Activated CD4-positive, alpha-beta T cell treated with anti-CD3 and anti-CD28 coated beads for 48 hours (primary cell): Measurements from ENCODE around the gene SMARCA1.
A peak's percentile ranks its signal among the peaks of the same experiment; 100 is the strongest.
"Not testable (repeated sequence)": the region's sequence is repeated elsewhere in the genome, so short reads cannot be mapped to it uniquely, and the experiment has no call there.

Experiments
- DNase-seq: peaks from one replicate; pipeline ENCODE4 v3.0.0-alpha.2; 2020

SMARCA1 gene, protein sequence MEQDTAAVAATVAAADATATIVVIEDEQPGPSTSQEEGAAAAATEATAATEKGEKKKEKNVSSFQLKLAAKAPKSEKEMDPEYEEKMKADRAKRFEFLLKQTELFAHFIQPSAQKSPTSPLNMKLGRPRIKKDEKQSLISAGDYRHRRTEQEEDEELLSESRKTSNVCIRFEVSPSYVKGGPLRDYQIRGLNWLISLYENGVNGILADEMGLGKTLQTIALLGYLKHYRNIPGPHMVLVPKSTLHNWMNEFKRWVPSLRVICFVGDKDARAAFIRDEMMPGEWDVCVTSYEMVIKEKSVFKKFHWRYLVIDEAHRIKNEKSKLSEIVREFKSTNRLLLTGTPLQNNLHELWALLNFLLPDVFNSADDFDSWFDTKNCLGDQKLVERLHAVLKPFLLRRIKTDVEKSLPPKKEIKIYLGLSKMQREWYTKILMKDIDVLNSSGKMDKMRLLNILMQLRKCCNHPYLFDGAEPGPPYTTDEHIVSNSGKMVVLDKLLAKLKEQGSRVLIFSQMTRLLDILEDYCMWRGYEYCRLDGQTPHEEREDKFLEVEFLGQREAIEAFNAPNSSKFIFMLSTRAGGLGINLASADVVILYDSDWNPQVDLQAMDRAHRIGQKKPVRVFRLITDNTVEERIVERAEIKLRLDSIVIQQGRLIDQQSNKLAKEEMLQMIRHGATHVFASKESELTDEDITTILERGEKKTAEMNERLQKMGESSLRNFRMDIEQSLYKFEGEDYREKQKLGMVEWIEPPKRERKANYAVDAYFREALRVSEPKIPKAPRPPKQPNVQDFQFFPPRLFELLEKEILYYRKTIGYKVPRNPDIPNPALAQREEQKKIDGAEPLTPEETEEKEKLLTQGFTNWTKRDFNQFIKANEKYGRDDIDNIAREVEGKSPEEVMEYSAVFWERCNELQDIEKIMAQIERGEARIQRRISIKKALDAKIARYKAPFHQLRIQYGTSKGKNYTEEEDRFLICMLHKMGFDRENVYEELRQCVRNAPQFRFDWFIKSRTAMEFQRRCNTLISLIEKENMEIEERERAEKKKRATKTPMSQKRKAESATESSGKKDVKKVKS

DNA sequence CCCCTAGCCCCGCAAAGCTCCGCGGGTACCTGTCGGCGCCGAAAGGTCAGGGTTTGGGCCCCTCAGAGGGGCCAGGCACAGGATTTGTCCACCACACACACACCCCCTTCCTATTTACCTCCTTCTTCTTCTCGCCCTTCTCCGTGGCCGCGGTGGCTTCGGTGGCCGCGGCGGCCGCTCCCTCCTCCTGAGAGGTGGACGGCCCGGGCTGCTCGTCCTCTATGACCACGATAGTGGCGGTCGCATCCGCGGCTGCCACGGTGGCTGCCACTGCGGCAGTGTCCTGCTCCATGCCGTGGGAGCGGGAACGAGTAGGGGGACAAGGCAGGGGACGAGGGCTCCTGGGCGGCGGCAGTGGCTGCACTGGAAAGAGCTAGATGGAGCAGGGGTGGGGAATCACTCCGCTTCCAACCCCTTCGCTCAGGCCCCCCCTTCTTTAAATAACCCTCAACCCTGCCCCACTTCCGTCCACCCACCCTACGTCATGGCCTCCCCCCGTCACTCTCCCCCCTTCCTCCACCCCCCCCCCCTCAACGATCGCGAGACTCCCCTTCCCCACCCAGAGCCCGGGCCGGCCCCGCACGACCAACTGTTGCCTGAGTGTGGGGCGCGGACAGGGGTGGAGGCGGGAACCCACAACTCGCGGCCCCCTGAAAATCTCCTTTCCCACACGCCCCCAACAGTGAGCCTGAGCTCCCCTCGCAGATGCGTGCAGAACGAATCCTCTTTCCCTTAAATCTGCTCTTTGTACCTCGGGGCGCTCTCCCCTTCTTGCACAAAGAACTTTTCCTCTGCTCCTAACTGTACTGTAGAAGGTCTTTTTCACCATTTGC, at the start of gene SMARCA1:
SMARCA1 (minus strand) TSS at position 412 of the 833 bp plus-strand sequence; CDS start at position 292, 120 bp downstream.
- no peak for DNase-seq

DNA sequence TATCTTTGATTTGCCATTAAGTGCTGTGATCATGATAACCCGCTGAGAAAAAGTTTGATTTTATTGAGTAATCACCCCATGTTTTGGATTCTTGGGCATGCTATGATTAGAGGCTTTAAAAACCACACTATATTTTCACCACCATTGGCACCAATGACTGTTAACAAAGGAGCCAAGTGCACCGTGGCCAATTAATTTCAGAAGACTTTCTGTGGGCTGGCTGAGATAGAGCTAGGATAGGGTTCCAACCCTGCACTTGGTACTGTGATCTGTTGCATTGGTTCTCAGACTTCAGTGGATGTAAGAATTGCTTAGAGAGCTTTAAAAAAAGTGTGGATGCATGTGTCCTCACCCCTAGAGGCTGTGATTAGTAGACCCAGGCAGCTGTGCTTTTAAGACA, 49.1 kb upstream of the SMARCA1 start:
- DNase-seq = no peak

DNA sequence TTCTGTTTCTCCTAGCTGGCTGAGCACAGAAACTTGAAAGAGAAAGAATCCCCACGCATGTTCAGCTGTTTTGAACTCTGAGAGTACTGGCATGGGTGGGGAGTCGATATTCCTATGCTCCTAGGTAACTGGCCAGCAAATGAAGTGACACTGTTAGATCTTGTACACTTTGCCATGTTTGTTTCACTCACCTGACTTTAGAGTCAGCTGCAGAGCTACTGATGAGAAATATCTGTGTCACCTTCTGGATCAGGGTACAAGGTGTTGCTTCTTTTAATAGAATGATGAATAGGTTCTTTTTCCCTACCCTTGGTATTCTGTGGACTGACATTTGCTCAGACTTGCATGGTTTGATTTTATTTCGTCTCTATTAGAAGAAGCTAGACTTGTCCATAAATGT, 45.1 kb upstream of the SMARCA1 start:
- no peak for DNase-seq

DNA sequence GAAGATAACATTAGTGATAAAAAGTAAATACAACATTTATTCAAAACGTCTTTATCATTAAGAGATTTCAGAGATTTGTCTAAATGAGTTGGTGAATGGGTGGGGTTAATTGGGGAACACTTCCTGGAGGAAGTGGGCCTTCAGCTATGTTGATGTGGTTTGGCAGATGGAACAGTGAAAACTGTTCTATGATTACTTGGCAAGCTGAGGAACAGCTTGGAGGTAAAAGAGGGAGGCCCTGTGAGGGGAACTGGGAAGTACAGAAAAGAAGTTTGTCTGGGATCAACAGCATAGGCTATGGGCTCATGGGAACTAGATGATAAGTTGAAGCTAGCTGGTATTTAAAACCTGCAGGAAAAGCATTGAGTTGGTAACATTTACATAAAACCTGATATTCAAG, 42.8 kb upstream of the SMARCA1 start:
- DNase-seq = no peak

DNA sequence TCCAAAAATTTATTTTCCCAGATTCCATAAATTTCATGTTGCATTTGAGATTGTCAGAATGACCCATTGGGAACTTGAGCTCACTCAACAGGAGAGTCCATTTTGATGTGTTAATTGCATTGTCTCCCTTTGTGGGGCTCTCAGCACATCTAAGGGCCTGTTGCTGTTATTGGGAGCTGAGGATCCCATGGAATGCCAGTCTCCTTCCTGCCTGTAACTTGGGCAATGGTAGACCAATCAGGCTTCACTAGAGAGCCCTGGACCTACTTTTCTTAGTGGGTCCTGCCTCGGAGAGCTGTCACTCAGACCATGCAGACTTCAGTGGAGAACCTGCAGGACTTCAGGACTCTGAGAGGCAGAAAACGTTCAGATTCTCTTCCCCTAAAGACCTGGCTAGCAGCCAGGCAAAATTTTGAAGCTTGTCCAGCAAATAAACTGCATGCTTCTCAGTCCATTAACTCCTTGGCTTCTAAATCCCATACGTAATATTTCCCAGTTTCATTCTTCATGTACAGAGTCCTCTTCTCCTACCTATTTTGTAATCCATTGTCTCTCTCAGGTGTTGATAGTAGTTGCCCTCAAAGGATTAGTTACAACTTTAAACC, 41.9 kb upstream of the SMARCA1 start:
- DNase-seq = no peak

DNA sequence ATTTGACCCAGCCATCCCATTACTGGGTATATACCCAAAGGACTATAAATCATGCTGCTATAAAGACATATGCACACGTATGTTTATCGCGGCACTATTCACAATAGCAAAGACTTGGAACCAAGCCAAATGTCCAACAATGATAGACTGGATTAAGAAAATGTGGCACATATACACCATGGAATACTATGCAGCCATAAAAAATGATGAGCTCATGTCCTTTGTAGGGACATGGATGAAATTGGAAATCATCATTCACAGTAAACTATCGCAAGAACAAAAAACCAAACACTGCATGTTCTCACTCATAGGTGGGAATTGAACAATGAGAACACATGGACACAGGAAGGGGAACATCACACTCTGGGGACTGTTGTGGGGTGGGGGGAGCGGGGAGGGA, 41.1 kb upstream of the SMARCA1 start:
- not testable (repeated sequence) for DNase-seq

DNA sequence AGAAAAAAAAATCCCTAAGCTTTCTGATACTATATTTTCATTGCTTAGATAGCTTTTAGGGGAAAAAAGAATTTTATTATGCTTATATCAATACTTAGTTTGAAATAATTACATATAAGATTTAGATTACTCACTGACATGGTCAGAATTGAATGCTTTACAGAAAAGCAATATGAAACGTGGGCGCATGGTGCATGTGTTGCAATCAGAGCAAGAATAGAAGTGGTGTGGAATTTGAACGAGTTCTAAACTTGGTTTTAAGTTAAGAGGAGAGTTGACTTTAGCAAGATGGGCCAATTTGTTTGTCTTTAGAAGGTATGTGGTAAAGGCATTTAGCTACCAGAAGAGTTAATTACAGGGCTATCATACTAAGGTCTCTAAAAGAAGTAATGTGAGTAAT, 38.2 kb upstream of the SMARCA1 start:
- DNase-seq = no peak

DNA sequence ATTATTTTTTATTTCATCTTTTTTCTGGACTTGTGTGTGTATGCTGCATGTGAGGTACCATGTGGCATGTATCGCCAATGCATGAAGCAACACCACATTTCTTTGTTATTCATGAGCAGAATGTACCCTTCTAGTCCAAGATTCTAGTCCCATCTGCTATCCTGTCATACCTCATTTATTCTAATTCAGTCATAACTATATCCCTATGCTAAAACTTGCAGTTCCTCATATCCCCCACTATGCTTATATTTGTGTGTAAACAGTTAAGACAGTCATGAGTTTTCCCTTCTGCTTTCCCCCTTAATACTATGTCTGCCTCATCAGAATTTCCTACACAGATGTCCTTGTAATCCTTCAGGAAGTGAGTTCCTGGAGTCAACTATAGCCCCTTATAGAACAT, 36.5 kb upstream of the SMARCA1 start:
- DNase-seq = no peak

DNA sequence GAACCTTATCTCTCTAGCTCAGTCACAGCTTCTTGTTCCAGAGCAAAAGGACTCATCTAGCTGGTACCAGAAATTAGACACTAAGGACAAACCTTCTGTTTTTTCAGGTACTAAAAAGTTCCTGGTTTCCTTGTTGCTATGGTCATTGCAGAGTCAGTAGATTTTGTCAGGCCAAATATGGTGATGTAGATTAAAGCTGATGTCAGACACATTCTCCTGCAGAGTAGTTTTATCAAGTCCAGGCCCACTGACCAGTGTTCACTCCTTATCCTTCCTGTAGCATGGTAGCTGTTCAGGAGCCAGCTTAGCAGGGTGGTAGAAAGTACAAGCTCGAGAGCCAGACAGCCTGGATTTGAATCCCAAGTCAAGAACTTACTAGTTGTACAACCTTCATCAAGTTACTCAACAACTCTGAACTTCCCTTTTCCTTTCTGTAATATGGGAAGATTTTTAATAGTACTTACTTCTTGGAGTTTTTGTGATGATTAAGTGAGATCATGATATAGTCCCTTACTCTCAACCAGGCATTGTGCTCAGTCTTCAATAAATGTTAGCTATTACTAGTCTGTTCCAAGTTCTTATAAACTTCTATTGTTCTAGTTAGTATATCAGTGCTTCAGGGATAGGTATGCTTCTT, 34.7 kb upstream of the SMARCA1 start:
- no peak for DNase-seq

DNA sequence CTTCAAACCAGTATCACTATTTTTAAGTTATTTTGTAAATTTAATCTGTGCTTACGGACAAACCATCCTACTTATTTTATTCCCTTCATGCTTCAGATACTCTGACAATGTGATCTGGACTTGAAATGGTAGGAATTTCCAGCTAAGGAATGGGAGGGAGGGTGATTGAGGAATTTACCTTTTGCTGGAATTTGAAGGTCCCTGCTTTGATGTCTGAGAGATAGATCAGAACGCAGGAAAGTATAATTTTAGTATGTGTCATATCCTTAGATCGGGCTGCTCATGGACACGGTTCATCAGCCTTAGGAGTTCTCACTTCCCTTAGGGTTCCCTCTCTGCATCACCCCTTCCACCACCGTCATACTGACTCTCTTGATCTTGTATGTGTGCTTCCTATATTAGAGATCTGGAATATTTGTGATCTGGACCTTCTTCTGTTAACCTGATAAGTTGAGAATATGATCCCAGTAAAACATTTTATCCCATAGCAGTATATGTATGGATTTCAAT, 33.6 kb upstream of the SMARCA1 start:
- DNase-seq = no peak

DNA sequence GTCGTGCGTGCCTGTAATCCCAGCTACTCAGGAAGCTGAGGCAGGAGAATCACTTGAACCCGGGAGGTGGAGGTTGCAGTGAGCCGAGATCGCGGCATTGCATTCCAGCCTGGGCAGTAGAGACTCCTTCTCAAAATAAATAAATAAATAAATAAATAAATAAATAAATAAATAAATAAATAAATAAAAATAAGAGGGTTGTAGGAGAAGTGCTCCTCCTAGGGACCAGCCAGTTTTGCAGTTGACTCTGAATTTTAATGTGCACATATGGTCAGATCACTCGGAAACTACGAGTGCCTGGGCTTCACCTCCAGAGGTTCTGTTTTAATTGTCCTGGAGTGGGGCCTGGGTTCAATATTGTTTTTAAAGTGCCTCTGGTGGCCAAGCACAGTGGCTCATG, 31.5 kb upstream of the SMARCA1 start:
- not testable (repeated sequence) for DNase-seq

DNA sequence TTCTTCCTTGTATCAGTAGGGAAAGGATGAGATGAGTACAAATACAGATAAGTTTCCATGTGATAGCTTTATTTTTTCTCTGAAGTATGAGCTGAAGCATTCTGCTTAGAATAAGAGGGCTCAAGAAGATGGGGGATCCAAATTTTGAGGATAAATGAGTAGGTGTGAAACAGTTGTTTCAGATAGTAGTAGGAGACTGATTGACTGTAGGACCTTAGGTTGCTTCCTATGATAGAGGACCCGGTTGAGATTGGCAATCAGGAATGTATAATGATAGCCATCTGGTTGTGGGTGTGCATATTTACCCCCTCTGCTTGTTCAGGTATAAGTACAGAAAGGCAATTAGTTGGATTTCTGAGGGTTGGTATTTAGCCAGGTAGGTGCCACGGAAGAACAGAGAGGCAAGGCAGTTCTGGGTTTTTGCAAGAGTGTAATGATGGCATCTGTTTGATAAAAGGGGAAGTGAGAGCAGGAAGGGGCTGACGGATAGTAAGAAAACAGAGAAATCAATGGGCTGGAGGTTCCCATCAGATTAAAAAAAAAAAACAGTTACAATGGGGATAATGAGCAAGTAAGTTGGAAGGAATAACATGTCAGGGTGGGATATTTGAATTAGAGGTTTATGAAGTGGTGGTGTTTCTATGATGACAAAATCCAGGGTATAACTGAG, 30.5 kb upstream of the SMARCA1 start:
- DNase-seq = no peak

DNA sequence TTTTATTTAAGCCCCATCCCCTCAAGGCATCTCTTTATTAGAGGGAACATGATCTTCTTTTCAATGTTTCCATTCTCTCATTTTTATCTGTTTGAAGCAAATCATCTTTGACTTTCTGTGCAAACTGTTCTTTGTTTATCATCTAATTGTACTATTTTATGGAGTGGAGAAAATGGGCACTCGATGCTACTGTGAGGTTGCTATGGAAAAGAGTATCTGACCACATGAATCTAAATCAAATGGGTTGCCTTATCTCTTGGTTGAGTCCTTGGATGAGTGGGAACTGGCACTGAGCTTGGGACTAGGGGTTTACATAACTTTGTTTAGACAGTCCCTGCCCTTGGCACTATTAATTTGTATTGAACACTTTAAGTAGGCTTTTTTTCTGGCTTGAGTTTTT, 25.8 kb upstream of the SMARCA1 start:
- no peak for DNase-seq

DNA sequence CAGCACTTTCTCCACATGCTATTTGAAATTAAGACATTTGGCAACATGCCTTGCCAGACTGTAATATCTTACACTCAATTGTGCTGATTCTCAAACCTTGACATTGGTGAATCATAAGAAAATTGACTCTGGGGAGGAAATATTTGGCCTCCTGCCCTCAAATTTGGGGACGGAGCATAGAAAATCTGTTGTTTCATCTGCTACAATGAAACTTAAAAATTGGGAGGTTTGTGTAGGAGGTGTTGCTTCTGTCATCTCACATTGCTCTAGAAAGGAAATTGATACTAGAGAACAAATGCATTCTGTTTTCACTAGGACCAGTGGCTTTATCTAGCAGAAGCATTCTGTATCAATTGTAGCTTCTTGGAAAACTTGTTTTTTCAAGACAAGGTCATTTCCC, 22.1 kb upstream of the SMARCA1 start:
- DNase-seq = peak; percentile 6

DNA sequence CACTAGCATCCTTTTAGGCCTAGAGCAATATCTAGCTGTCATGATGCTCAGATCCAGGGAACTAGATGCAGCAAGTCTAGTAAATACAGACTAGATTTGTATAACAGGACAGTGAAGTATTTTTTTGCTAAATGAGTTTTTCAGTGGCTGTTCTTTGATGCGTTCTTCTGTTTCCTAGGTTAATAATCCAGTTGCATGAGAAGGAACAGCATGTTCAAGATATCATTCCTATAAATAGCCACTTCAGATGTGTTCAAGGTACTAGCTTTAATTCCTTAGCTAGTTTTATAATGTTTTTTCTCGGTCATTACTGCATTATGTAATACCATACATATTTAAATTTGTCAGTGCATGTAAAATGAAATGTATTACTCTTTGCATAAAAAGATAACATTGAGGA, 21.5 kb upstream of the SMARCA1 start:
- no peak for DNase-seq

DNA sequence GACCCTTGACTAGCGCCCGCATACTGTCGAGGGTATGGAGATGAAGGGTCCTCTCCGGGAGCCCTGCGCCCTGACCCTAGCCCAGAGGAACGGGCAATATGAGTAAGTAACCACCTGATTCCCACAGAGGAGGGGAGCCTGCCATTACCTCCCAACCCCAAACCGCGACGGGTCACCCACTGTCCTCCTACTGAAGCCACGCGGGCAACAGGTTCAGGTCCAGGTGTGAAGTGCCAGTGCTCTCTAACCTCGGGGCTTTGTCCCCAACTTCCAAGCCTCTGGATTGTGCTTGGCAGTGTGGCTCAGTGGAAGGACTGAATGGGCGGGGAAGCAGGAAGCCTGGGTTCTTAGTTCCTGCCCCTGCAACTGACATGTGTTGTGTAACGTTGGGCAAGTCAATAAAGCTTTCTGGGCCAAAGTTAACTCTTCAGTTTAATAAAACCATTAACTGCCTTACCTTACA, 17.5 kb upstream of the SMARCA1 start:
- DNase-seq = no peak

DNA sequence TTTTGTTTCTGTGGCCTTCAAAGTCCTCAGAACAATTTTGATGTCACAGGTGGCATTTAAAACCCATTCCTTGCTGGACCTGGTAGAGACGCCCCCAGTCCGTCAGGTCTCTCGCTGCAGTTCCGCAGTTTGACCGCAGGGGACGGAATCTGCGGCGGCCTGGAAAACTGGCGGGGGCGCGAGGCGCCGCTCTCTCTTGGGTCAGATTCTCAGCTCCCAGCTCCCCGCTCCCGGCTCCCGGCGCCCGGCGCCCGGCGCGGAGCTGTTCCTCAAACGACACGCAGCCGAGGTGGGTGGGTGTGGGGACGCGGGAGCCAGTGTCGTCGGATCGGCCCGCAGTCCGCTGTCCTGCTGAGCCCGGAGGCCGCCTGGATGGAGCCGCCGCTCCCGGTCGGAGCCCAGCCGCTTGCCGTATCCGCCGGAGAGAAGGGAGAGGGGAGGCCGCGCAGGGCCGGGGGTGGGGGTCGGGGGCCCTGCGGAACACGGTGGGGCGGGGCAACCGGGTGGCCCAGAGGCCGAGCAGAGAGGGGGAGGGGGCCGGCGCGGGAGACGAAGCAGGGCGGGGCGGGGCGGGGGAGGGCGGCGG, 16.9 kb upstream of the SMARCA1 start, which contains the start of gene OCRL:
OCRL (plus strand) TSS at position 192 of the 586 bp plus-strand sequence; CDS start at position 373, 181 bp downstream.
- peak; percentile 67 for DNase-seq

DNA sequence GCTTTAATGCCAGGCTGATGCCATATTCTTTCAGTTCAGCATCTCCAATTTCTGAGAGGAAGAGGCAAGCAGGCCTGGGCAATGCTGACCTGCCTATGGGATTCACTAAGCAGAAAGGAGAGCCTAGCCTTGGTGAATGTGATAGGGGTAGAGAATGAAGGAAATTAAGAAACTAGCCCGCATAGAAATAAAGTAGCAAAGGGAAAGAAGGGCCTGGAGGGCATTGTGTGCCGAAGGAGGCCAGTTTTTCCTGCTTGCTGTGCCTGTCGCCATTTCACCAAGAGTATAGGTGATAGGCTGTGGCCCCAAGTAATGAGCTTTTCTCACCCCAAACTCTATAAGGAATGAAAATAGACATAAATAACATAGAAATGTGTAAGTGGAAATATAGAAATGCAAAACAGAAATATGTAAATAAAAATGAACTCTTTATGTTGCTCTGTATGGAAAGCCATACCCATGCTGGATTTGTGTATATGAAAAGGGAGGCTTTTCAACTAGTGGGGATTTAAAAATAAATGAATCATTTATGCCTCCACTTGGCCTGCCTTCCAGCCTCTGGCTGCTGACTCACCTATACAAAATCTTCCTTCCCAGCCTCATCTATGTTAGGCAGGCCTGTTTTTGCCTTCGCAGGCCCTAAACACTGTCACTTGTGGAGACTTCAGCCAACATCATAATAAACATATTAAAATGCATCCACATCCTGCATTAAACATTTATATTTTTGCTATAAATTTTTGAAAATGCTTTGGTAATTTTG, 11.7 kb upstream of the SMARCA1 start:
- no peak for DNase-seq

DNA sequence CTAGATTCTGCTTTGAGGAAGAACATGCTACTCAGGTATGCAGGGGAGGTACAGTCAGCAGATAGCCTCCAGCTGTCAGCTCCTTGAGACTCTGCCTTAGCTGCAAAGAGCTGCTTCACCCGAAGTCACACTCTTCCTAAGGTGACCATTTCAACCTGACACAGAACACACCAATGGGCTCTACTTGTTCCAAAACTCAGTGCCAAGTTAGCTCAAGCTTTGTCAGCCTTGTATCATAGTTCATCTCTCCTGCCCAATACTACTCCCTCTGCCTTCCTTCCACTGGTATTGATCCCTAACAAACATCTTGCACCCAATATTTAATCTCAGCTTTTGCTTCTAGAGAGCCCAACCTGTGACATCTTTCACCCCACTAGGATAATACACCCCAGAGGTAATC, 7.8 kb upstream of the SMARCA1 start:
- no peak for DNase-seq
